Measurements from ENCODE around the gene NEK9.

DNA sequence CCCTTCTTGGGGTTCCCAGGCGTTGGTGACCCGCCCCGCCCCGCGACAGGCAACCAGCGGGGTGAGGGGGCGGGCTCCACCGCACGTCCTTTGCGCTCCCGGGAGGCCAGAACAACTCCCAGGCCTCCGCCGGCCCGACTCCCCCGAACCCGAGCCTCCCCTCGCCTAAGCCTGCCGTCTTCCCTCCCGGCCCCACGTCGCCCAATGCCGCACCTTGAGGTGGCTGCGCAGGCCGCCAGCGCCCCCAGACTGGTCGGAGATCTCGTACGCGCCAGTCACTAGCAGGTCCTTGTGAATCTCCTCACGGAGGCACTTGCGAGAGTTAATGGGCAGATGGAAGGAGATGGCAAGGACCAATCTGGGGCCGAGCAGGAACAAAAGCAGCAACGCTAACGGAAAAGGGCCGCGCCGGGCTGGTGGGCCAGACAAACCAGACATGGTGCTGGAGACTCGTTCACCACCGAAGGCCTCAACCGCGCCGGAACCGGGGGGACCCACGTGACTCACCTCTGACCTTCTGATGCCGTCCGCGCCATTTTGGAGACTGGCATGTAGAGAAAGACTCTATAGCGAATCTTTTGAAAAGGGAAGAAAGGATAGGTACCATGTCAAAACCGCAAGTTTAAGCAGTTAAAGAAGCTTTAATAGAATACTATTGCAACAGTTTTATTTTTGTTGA lies 49.4 kb upstream of the NEK9 start, which contains the start of gene TMED10:
- TF ChIP-seq GATA2 (IDR thresholded peaks at IDR 0.05; ENCODE audit: low read depth, low read length) = no peak
- no peak for TF ChIP-seq GATA3 (IDR thresholded peaks at IDR 0.05; ENCODE audit: low read depth, low read length)

Data from SH-SY5Y (cell line).